Hepatocyte (in vitro differentiated cells): ENCODE results near the gene GDF15. TPM values are rescaled to one million over a fixed set of nuclear protein-coding genes. Genes with fewer than 3 reads are reported as not detected.

Experiments used
- DNase-seq: peaks from one replicate; pipeline ENCODE4 v3.0.0-alpha.2; 2016; ENCODE audit warnings: low spot score
- H2AFZ ChIP-seq: fragments of 200-600 bp; sonication (generic); 2 replicates; pipeline ENCODE4 v1.6.0; 2016; ENCODE audit warnings: antibody characterized with exemption, mild to moderate bottlenecking
- H3K27ac ChIP-seq: fragments of 200-600 bp; sonication (generic); 2 replicates; pipeline ENCODE4 v1.5.1; 2016; ENCODE audit warnings: mild to moderate bottlenecking
- H3K27me3 ChIP-seq: fragments of 200-600 bp; sonication (generic); 2 replicates; pipeline ENCODE4 v1.6.1; 2016
- H3K36me3 ChIP-seq: fragments of 200-600 bp; sonication (generic); replicated peaks from 2 replicates; pipeline ENCODE4 v1.5.1; 2016; ENCODE audit warnings: low read depth; ENCODE audit not compliant: insufficient read depth
- H3K4me1 ChIP-seq: fragments of 200-600 bp; sonication (generic); 2 replicates; pipeline ENCODE4 v1.5.1; 2016; ENCODE audit warnings: mild to moderate bottlenecking, moderate library complexity; ENCODE audit not compliant: insufficient read depth
- H3K4me2 ChIP-seq: fragments of 200-600 bp; sonication (generic); 2 replicates; pipeline ENCODE4 v1.6.0; 2016
- H3K4me3 ChIP-seq: fragments of 200-600 bp; sonication (generic); 2 replicates; pipeline ENCODE4 v1.5.1; 2016; ENCODE audit warnings: mild to moderate bottlenecking
- H3K79me2 ChIP-seq: fragments of 200-600 bp; sonication (generic); 2 replicates; pipeline ENCODE4 v1.6.0; 2017; ENCODE audit warnings: mild to moderate bottlenecking
- H3K9me2 ChIP-seq: fragments of 200-600 bp; sonication (generic); replicated peaks from 2 replicates; pipeline ENCODE4 v1.6.0; 2017; ENCODE audit warnings: mild to moderate bottlenecking; ENCODE audit not compliant: insufficient read depth
- H3K9me3 ChIP-seq: fragments of 200-600 bp; sonication (generic); 2 replicates; pipeline ENCODE4 v1.5.1; 2016; ENCODE audit warnings: low read depth, mild to moderate bottlenecking
- H4K20me1 ChIP-seq: fragments of 200-600 bp; sonication (generic); 2 replicates; pipeline ENCODE4 v1.6.0; 2016; ENCODE audit warnings: mild to moderate bottlenecking; ENCODE audit not compliant: insufficient read depth, poor library complexity, severe bottlenecking
- EZH2 ChIP-seq: fragments of 200-600 bp; sonication (generic); IDR thresholded peaks from 2 replicates; pipeline ENCODE4 v1.6.1; 2016; ENCODE audit warnings: antibody characterized with exemption, mild to moderate bottlenecking, borderline replicate concordance
- EZH2phosphoT487 ChIP-seq: fragments of 200-600 bp; sonication (generic); IDR thresholded peaks from one replicate; pipeline ENCODE4 v1.6.1; 2018; ENCODE audit warnings: antibody characterized with exemption, mild to moderate bottlenecking, low read depth, moderate library complexity; ENCODE audit not compliant: unreplicated experiment, severe bottlenecking
- WGBS: methylation state at CpG from one replicate; pipeline ENCODE4 v1.1.6; 2016; ENCODE audit warnings: low lambda C conversion rate; ENCODE audit errors: missing lambda C conversion rate; 5-methylcytosine and 5-hydroxymethylcytosine counted together
- polyA plus RNA-seq: library from polyadenylated mRNA; unstranded; fragments of >200 nt; fragmentation: Nextera tagmentation; extraction: Ambion mirVana; gene quantifications from 2 replicates; pipeline ENCODE4 v1.2.1, GENCODE V29; 2016
- total RNA-seq: library from RNA; depleted of rRNA; stranded (reverse); fragments of >200 nt; gene quantifications from 2 replicates; pipeline ENCODE4 v1.2.3, GENCODE V29; 2014
- TF ChIP-seq, protein P1 (sequence below): fragments of 200-600 bp; sonication (generic); IDR thresholded peaks from 2 replicates; pipeline ENCODE4 v1.5.1; 2016; ENCODE audit warnings: antibody characterized with exemption, mild to moderate bottlenecking; ENCODE audit not compliant: poor library complexity

Gene GDF15
- total and polyA plus RNA-seq, 2 experiments from 2014 or later = 123 to 175 TPM

DNA sequence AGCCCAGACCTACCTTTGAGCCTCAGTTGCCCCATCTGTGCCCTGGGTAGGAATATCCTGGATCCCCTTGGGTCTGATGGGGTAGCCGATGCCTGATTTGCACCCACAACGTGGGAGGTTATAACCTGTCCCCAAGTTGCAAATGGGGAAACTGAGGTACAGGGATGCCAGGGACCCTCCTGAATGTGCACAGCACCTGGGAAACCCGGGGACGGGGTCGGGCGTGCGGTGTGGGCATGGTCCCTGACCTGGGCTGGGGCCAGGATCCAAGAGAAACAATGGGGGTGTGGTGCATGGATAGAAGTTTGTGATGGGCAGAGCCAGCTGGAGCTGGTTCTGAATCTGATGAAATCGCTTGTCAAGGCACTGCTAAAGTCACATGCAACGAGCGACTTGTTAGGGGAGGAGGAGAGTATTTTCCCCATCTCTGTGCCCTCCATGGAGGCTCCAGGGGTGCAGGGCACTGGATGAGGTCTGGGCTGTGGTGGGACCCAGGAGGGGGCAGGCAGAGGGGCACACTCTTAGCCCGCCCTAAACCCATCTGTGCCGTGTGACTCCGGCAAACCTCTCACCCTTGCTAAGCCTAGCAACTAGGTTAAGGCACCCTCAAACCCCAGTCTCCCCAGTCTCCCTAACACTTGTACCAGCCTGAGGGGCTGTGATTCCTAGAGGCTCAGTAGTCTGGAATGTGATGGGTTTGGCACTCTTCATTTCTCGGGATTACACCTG lies 749 bp downstream of the GDF15 start:
- H3K27ac ChIP-seq = peak overlapping the region; percentile 86
- no peaks in the 10 kb centered on the region for H3K27me3 ChIP-seq
- peak; percentile 11 for DNase-seq
- peak overlapping the region; percentile 55 for H3K4me3 ChIP-seq
- H2AFZ ChIP-seq = no peak overlapping the region
- WGBS = 82% methylated on average over 11 of the region's 14 CpGs
- peaks cover 18% of the 10 kb centered on the region for H3K79me2 ChIP-seq
- H3K4me2 ChIP-seq = peak overlapping the region; percentile 81
- H4K20me1 ChIP-seq = no peaks in the 10 kb centered on the region
- no peaks in the 10 kb centered on the region for H3K9me2 ChIP-seq
- no peaks in the 10 kb centered on the region for H3K36me3 ChIP-seq
- H3K9me3 ChIP-seq = no peaks in the 10 kb centered on the region
- peaks cover 15% of the 10 kb centered on the region for H3K4me1 ChIP-seq
- TF ChIP-seq EZH2phosphoT487 (no peak), EZH2 (no peak)
- TF ChIP-seq, protein P1, sequence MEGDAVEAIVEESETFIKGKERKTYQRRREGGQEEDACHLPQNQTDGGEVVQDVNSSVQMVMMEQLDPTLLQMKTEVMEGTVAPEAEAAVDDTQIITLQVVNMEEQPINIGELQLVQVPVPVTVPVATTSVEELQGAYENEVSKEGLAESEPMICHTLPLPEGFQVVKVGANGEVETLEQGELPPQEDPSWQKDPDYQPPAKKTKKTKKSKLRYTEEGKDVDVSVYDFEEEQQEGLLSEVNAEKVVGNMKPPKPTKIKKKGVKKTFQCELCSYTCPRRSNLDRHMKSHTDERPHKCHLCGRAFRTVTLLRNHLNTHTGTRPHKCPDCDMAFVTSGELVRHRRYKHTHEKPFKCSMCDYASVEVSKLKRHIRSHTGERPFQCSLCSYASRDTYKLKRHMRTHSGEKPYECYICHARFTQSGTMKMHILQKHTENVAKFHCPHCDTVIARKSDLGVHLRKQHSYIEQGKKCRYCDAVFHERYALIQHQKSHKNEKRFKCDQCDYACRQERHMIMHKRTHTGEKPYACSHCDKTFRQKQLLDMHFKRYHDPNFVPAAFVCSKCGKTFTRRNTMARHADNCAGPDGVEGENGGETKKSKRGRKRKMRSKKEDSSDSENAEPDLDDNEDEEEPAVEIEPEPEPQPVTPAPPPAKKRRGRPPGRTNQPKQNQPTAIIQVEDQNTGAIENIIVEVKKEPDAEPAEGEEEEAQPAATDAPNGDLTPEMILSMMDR = no peak

DNA sequence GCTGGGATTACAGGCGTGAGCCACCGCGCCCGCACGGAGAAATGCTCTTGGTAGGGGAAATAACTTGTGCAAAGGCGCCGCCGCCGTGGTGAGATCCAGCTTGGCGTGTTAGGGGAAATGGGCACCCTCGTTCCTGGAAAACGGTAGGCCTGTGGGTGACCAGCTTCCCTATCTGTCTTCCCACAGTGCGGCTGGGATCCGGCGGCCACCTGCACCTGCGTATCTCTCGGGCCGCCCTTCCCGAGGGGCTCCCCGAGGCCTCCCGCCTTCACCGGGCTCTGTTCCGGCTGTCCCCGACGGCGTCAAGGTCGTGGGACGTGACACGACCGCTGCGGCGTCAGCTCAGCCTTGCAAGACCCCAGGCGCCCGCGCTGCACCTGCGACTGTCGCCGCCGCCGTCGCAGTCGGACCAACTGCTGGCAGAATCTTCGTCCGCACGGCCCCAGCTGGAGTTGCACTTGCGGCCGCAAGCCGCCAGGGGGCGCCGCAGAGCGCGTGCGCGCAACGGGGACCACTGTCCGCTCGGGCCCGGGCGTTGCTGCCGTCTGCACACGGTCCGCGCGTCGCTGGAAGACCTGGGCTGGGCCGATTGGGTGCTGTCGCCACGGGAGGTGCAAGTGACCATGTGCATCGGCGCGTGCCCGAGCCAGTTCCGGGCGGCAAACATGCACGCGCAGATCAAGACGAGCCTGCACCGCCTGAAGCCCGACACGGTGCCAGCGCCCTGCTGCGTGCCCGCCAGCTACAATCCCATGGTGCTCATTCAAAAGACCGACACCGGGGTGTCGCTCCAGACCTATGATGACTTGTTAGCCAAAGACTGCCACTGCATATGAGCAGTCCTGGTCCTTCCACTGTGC lies 2.4 kb downstream of the GDF15 start:
- H3K4me1 ChIP-seq = peaks cover 15% of the 10 kb centered on the region
- H4K20me1 ChIP-seq = no peaks in the 10 kb centered on the region
- no peaks in the 10 kb centered on the region for H3K27me3 ChIP-seq
- no peaks in the 10 kb centered on the region for H3K36me3 ChIP-seq
- H3K9me3 ChIP-seq = no peaks in the 10 kb centered on the region
- TF ChIP-seq EZH2 (no peak), EZH2phosphoT487 (no peak)
- TF ChIP-seq, protein P1 = peak; percentile 97
- peaks cover 18% of the 10 kb centered on the region for H3K79me2 ChIP-seq
- WGBS = 31% methylated on average over 82 of the region's 86 CpGs
- peak overlapping the region; percentile 24 for H3K27ac ChIP-seq
- H3K4me2 ChIP-seq = peak overlapping the region; percentile 81
- DNase-seq = peak; percentile 80
- H3K4me3 ChIP-seq = no peak overlapping the region
- no peaks in the 10 kb centered on the region for H3K9me2 ChIP-seq
- H2AFZ ChIP-seq = no peak overlapping the region

DNA sequence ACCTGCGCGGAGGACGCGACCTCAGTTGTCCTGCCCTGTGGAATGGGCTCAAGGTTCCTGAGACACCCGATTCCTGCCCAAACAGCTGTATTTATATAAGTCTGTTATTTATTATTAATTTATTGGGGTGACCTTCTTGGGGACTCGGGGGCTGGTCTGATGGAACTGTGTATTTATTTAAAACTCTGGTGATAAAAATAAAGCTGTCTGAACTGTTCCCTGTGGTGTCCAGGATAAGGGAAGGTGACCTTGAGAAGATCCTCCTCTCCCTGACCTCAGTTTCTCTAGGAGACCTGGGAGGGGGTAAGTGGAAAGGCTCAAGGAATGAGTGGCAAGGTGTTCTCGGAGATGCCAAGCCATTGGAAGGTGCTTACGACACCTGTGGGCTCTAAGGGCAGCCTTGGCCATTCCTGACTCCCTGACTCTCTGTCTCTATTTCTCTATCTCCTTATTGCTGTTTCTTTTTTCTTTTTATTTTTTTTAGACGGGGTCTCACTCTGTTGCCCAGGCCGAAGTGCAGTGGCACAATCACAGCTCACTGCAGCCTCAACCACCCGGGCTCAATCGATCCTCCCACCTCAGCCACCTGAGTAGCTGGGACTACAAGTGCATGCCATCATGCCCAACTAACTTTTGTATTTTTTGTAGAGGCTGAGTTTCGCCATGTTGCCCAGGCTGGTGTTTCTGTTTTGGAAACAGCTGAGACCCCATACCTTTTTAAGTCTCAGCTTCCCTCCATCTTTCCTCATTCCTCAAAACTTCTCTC lies 3.2 kb downstream of the GDF15 start:
- H3K4me2 ChIP-seq = peak overlapping the region; percentile 81
- WGBS = 91% methylated on average over 13 of the region's 13 CpGs
- no peak for TF ChIP-seq EZH2
- no peak for TF ChIP-seq EZH2phosphoT487
- TF ChIP-seq, protein P1 = no peak
- H3K9me2 ChIP-seq = no peaks in the 10 kb centered on the region
- H3K27me3 ChIP-seq = no peaks in the 10 kb centered on the region
- H3K79me2 ChIP-seq = peaks cover 18% of the 10 kb centered on the region
- H4K20me1 ChIP-seq = no peaks in the 10 kb centered on the region
- H3K36me3 ChIP-seq = no peaks in the 10 kb centered on the region
- no peaks in the 10 kb centered on the region for H3K9me3 ChIP-seq
- H3K4me1 ChIP-seq = peaks cover 15% of the 10 kb centered on the region
- no peak for DNase-seq
- H3K27ac ChIP-seq = no peak overlapping the region
- H3K4me3 ChIP-seq = no peak overlapping the region
- H2AFZ ChIP-seq = no peak overlapping the region
